GF-D8 (cell line): ENCODE results near the gene NTRK3.
A peak's percentile ranks its signal among the peaks of the same experiment; 100 is the strongest.

Experiments
- DNase-seq: peaks from one replicate; lab custom pipeline; 2025; lab: John Stamatoyannopoulos, UW

NTRK3 gene

GRCh38 chr15:87940768-87941167, 315.8 kb downstream of the NTRK3 start:
- DNase-seq = no peak

- DNase-seq = no peak
These were observed 316.6 kb downstream of the NTRK3 start for GRCh38 chr15:87939848-87940457.

- no peak for DNase-seq
These were observed 318.5 kb downstream of the NTRK3 start for GRCh38 chr15:87938031-87938430.

- no peak for DNase-seq
These were observed 321.0 kb downstream of the NTRK3 start for GRCh38 chr15:87935583-87935982.

GRCh38 chr15:87931584-87931983, 325.0 kb downstream of the NTRK3 start:
- DNase-seq = no peak

GRCh38 chr15:87930457-87930856, 326.1 kb downstream of the NTRK3 start:
- no peak for DNase-seq

GRCh38 chr15:87929841-87930240, 326.7 kb downstream of the NTRK3 start:
- DNase-seq = no peak

GRCh38 chr15:87924433-87924832, 332.1 kb downstream of the NTRK3 start:
- no peak for DNase-seq

GRCh38 chr15:87919064-87919463, 337.5 kb downstream of the NTRK3 start:
- no peak for DNase-seq

GRCh38 chr15:87917480-87917879, 339.1 kb downstream of the NTRK3 start:
- DNase-seq = no peak

- DNase-seq = no peak
These were observed 340.3 kb downstream of the NTRK3 start for GRCh38 chr15:87916208-87916607.

- no peak for DNase-seq
These were observed 346.2 kb downstream of the NTRK3 start for GRCh38 chr15:87910301-87910700.

GRCh38 chr15:87907676-87908446, 348.7 kb downstream of the NTRK3 start:
- DNase-seq = no peak

GRCh38 chr15:87906444-87906843, 350.1 kb downstream of the NTRK3 start:
- DNase-seq = no peak

GRCh38 chr15:87902772-87903426, 353.6 kb downstream of the NTRK3 start:
- peak; percentile 31 for DNase-seq

GRCh38 chr15:87901926-87902690, 354.4 kb downstream of the NTRK3 start:
- no peak for DNase-seq

GRCh38 chr15:87901008-87901407, 355.5 kb downstream of the NTRK3 start:
- no peak for DNase-seq

GRCh38 chr15:87896936-87897335, 359.6 kb downstream of the NTRK3 start:
- DNase-seq = no peak

- DNase-seq = no peak
These were observed 369.4 kb downstream of the NTRK3 start for GRCh38 chr15:87887177-87887576.

GRCh38 chr15:87881026-87881425, 375.5 kb downstream of the NTRK3 start:
- DNase-seq = no peak

GRCh38 chr15:87877822-87878542, 378.6 kb downstream of the NTRK3 start:
- DNase-seq = no peak
